Posterior vena cava (tissue), 2 donors: ENCODE results near the gene POLG2. TPM values are rescaled to one million over a fixed set of nuclear protein-coding genes. Genes with fewer than 3 reads are reported as not detected.

Experiments used
- DNase-seq: peaks from one replicate; pipeline ENCODE4 v3.0.0-alpha.2; 2020; ENCODE audit warnings: low spot score
- intact Hi-C, 2 donors: fragments of 100-400 bp; cut with DNase I; formaldehyde crosslinking; loops; one replicate each; pipeline versions ENCODE4 v1.14.1 to v1.14.2; 2022 to 2023
- long read RNA-seq, 2 donors: library from polyadenylated mRNA; unstranded; transcript quantifications; one replicate each; pipeline ENCODE4 v2.0.0, GENCODE V29; 2020 to 2021
- total RNA-seq, 2 donors: library from RNA; stranded (reverse); fragmentation: NEBNext Ultra II Directional; extraction: Animal tissue kit (Norgen Biotek cat#: 25700); gene quantifications; one replicate each; pipeline ENCODE4 v1.2.1, GENCODE V29; 2021
- donor health status: DM: yes; HTN: yes; CAD: no.
- donor health status: DM: yes; HTN: yes; CAD: no.

The POLG2 gene
- total RNA-seq: 10 to 100 TPM; 10.3 to 10.7 TPM
- long read RNA-seq, donor 1, partial matches to known transcripts: 0 of 6 reads
- long read RNA-seq, donor 1, other reads (novel, unspliced or antisense): 4 of 6 reads
- long read RNA-seq, donor 2, transcript POLG2-201 (8 exons, 1,564 nt): major isoform, 6 of 12 reads
- long read RNA-seq, donor 2, partial matches to known transcripts: 1 of 12 reads
- long read RNA-seq, donor 2, other reads (novel, unspliced or antisense): 5 of 12 reads

GRCh38 chr17:64496786-64497564 is at the start of gene POLG2:
Gene POLG2, minus strand, starts transcription at chr17:64497054. Its CDS starts 86 bp downstream, at chr17:64496968.
- intact Hi-C loops: no loop called here
- DNase-seq: peak; percentile 98

GRCh38 chr17:64544742-64545141 is 47.9 kb upstream of the POLG2 start:
- DNase-seq: no peak
- intact Hi-C loops: no loop called here

- intact Hi-C loops: no loop called here
Observed at GRCh38 chr17:64540118-64540776, 43.4 kb upstream of the POLG2 start.

GRCh38 chr17:64538508-64539130 is 41.8 kb upstream of the POLG2 start:
- intact Hi-C loops: no loop called here
- no peak for DNase-seq

More at GRCh38 chr17:64540118-64540776, 43.4 kb upstream of the POLG2 start:
- no peak for DNase-seq

GRCh38 chr17:64537488-64537887 is 40.6 kb upstream of the POLG2 start:
- intact Hi-C loops: no loop called here
- no peak for DNase-seq

- no peak for DNase-seq
- intact Hi-C loops: no loop called here
Observed at GRCh38 chr17:64536913-64537312, 40.1 kb upstream of the POLG2 start.

GRCh38 chr17:64535357-64535756 is 38.5 kb upstream of the POLG2 start:
- DNase-seq: no peak
- intact Hi-C loops: no loop called here

- no peak for DNase-seq
- intact Hi-C loops: no loop called here
Observed at GRCh38 chr17:64534187-64534586, 37.3 kb upstream of the POLG2 start.

- DNase-seq: no peak
Observed at GRCh38 chr17:64533784-64534183, 36.9 kb upstream of the POLG2 start.

GRCh38 chr17:64532409-64532808 is 35.6 kb upstream of the POLG2 start:
- DNase-seq: no peak
- intact Hi-C loops: no loop called here

More at GRCh38 chr17:64533784-64534183, 36.9 kb upstream of the POLG2 start:
- intact Hi-C loops: no loop called here

- intact Hi-C loops: no loop called here
Observed at GRCh38 chr17:64531955-64532371, 35.1 kb upstream of the POLG2 start.

GRCh38 chr17:64529221-64529620 is 32.4 kb upstream of the POLG2 start:
- intact Hi-C loops: loop anchor here in 1 of 2 donors (10.0 kb wide), 1 partner anchor 66 kb away; no protein-coding TSS in a partner anchor
- no peak for DNase-seq

More at GRCh38 chr17:64531955-64532371, 35.1 kb upstream of the POLG2 start:
- no peak for DNase-seq

GRCh38 chr17:64527914-64528313 is 31.1 kb upstream of the POLG2 start:
- DNase-seq: no peak
- intact Hi-C loops: loop anchor here in 1 of 2 donors (10.0 kb wide), 1 partner anchor 67 kb away; no protein-coding TSS in a partner anchor

- intact Hi-C loops: loop anchor here in 1 of 2 donors (10.0 kb wide), 1 partner anchor 74 kb away; no protein-coding TSS in a partner anchor
- no peak for DNase-seq
Observed at GRCh38 chr17:64520359-64520758, 23.5 kb upstream of the POLG2 start.

GRCh38 chr17:64519601-64520000 is 22.7 kb upstream of the POLG2 start:
- no peak for DNase-seq
- intact Hi-C loops: no loop called here

GRCh38 chr17:64515829-64516228 is 19.0 kb upstream of the POLG2 start:
- intact Hi-C loops: no loop called here
- no peak for DNase-seq

GRCh38 chr17:64515419-64515818 is 18.6 kb upstream of the POLG2 start:
- no peak for DNase-seq
- intact Hi-C loops: no loop called here

- intact Hi-C loops: no loop called here
- DNase-seq: no peak
Observed at GRCh38 chr17:64509179-64509578, 12.3 kb upstream of the POLG2 start.

- intact Hi-C loops: no loop called here
Observed at GRCh38 chr17:64508683-64509082, 11.8 kb upstream of the POLG2 start.

GRCh38 chr17:64507413-64507782 is 10.5 kb upstream of the POLG2 start:
- DNase-seq: no peak
- intact Hi-C loops: no loop called here

More at GRCh38 chr17:64508683-64509082, 11.8 kb upstream of the POLG2 start:
- no peak for DNase-seq
